Tibial nerve (tissue), 4 donors: Measurements from ENCODE around the gene RGS3. TPM values are rescaled to one million over a fixed set of nuclear protein-coding genes. Genes with fewer than 3 reads are reported as not detected.
A peak's percentile ranks its signal among the peaks of the same experiment; 100 is the strongest.

Experiments
- DNase-seq, 2 donors: peaks; one replicate each; pipeline ENCODE4 v3.0.0-alpha.2; 2019; ENCODE audit warnings: low spot score in 2 of 2
- H3K27ac ChIP-seq, 4 donors: fragments of 200-600 bp; sonication (generic) in 3 of 4; one replicate each; pipeline ENCODE4 v1.5.1; 2017 to 2019; ENCODE audit warnings: mild to moderate bottlenecking in 1 of 4
- H3K27me3 ChIP-seq, 2 donors: fragments of 200-600 bp; sonication (generic) in 1 of 2; one replicate each; pipeline versions ENCODE4 v1.5.1 to v1.6.0; 2017 to 2019
- H3K36me3 ChIP-seq, 3 donors: fragments of 200-600 bp; sonication (generic); one replicate each; pipeline ENCODE4 v1.5.1; 2018 to 2019
- H3K4me1 ChIP-seq, 4 donors: fragments of 200-600 bp; sonication (generic) in 3 of 4; one replicate each; pipeline ENCODE4 v1.5.1; 2017 to 2019
- H3K4me3 ChIP-seq, 4 donors: fragments of 200-600 bp; sonication (generic) in 3 of 4; one replicate each; pipeline ENCODE4 v1.5.1; 2017 to 2019; ENCODE audit warnings: mild to moderate bottlenecking in 1 of 4, moderate library complexity in 1 of 4
- H3K9me3 ChIP-seq, 4 donors: fragments of 200-600 bp; sonication (generic) in 3 of 4; one replicate each; pipeline ENCODE4 v1.5.1; 2017 to 2019
- EP300 ChIP-seq, 2 donors: sonication (generic); formaldehyde crosslinking; IDR thresholded peaks; one replicate each; pipeline ENCODE4 v1.6.1; 2017; ENCODE audit warnings: antibody characterized with exemption in 2 of 2, mild to moderate bottlenecking in 1 of 2
- POLR2A ChIP-seq, 2 donors: fragments of 450-650 bp; IDR thresholded peaks; one replicate each; pipeline ENCODE4 v1.6.1; 2017; ENCODE audit warnings: antibody characterized with exemption in 2 of 2, mild to moderate bottlenecking in 2 of 2, moderate library complexity in 2 of 2
- WGBS, 2 donors: methylation state at CpG; one replicate each; pipeline ENCODE4 v1.1.5; 2018; 5-methylcytosine and 5-hydroxymethylcytosine counted together
- total RNA-seq, 4 donors: library from RNA; depleted of rRNA; stranded (reverse); fragments of >200 nt; gene quantifications; one replicate each; pipeline ENCODE4 v1.1.0, GENCODE V29; 2016
- TF ChIP-seq, protein P1 (sequence below), 5 experiments: fragments of 200-600 bp in 3 of 5; fragments of 450-650 bp in 2 of 5; sonication (generic) in 3 of 5; IDR thresholded peaks; one replicate each; pipeline ENCODE4 v1.5.1; 2016 to 2019; ENCODE audit warnings: antibody characterized with exemption in 5 of 5, mild to moderate bottlenecking in 3 of 5, moderate library complexity in 2 of 5

Gene RGS3
- total RNA-seq, 4 donors from 2014 or later = 18.0 to 45.9 (median 35.2) TPM

GRCh38 chr9:113621980-113622379 lies 158.5 kb downstream of the RGS3 start:
- Histone ChIP-seq H3K4me1 (peaks cover 0 to 49% (median 18%) of the 10 kb centered on the region in 4 donors), H3K27ac (peak overlapping the region in 2 of 4 donors; percentile 78 to 88), H3K36me3 (no peaks in the 10 kb centered on the region), H3K4me3 (no peak overlapping the region), H3K27me3 (no peaks in the 10 kb centered on the region), H3K9me3 (no peaks in the 10 kb centered on the region)
- no peak for DNase-seq
- WGBS, 2 donors = 54 to 64% methylated on average over 2 of the region's 2 CpGs
- TF ChIP-seq EP300 (IDR thresholded peaks at IDR 0.05) = no peak

- Histone ChIP-seq H3K27me3 (no peaks in the 10 kb centered on the region), H3K4me3 (no peak overlapping the region), H3K4me1 (peaks cover 0 to 45% (median 16%) of the 10 kb centered on the region in 4 donors), H3K27ac (peak overlapping the region in 1 of 4 donors; percentile 23), H3K36me3 (no peaks in the 10 kb centered on the region), H3K9me3 (no peaks in the 10 kb centered on the region)
- TF ChIP-seq EP300 (IDR thresholded peaks at IDR 0.05) = no peak
- TF ChIP-seq, protein P1, sequence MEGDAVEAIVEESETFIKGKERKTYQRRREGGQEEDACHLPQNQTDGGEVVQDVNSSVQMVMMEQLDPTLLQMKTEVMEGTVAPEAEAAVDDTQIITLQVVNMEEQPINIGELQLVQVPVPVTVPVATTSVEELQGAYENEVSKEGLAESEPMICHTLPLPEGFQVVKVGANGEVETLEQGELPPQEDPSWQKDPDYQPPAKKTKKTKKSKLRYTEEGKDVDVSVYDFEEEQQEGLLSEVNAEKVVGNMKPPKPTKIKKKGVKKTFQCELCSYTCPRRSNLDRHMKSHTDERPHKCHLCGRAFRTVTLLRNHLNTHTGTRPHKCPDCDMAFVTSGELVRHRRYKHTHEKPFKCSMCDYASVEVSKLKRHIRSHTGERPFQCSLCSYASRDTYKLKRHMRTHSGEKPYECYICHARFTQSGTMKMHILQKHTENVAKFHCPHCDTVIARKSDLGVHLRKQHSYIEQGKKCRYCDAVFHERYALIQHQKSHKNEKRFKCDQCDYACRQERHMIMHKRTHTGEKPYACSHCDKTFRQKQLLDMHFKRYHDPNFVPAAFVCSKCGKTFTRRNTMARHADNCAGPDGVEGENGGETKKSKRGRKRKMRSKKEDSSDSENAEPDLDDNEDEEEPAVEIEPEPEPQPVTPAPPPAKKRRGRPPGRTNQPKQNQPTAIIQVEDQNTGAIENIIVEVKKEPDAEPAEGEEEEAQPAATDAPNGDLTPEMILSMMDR (IDR thresholded peaks at IDR 0.05) = no peak
- TF ChIP-seq POLR2A (IDR thresholded peaks at IDR 0.05) = no peak
- no peak for DNase-seq
- 71 to 83% methylated on average over 8 of the region's 8 CpGs for WGBS, 2 donors
These were observed 159.3 kb downstream of the RGS3 start for GRCh38 chr9:113622600-113623400.

- Histone ChIP-seq H3K9me3 (no peaks in the 10 kb centered on the region), H3K36me3 (no peaks in the 10 kb centered on the region), H3K27me3 (no peaks in the 10 kb centered on the region), H3K4me3 (no peak overlapping the region), H3K4me1 (peaks cover 0 to 43% (median 16%) of the 10 kb centered on the region in 4 donors), H3K27ac (no peak overlapping the region)
- no peak for DNase-seq
- TF ChIP-seq POLR2A (IDR thresholded peaks at IDR 0.05) (no peak), EP300 (IDR thresholded peaks at IDR 0.05) (no peak)
- TF ChIP-seq, protein P1 (IDR thresholded peaks at IDR 0.05) = no peak
- WGBS, 2 donors = 95% methylated on average over 9 of the region's 9 CpGs
These were observed 160.4 kb downstream of the RGS3 start for GRCh38 chr9:113623851-113624485.

DNA sequence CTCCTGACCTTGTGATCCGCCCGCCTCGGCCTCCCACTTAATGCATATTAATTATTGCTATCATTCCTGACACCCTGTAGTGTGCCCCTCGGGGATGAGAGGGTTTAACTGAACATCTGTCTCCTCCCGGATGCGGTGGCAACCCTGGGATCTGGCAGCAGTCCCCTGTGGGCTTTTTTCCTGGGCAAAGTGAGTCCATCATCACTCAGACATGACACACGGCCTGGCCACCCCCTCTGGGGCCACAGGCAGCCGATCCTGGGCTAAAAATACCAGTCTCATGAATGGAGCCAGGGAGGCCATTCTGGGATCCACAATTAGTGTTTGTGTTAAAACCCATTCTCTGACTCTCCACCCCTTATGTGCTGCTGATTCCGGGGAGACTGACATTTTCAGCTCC lies 161.2 kb downstream of the RGS3 start:
- no peak for TF ChIP-seq EP300 (IDR thresholded peaks at IDR 0.05)
- TF ChIP-seq POLR2A (IDR thresholded peaks at IDR 0.05) = no peak
- TF ChIP-seq, protein P1 (IDR thresholded peaks at IDR 0.05) = no peak
- H3K27ac ChIP-seq = no peak overlapping the region
- no peak overlapping the region for H3K4me3 ChIP-seq
- DNase-seq = no peak
- H3K4me1 ChIP-seq = peaks cover 0 to 39% (median 16%) of the 10 kb centered on the region in 4 donors
- no peaks in the 10 kb centered on the region for H3K36me3 ChIP-seq
- no peaks in the 10 kb centered on the region for H3K27me3 ChIP-seq
- 54 to 55% methylated on average over 9 of the region's 9 CpGs for WGBS, 2 donors
- no peaks in the 10 kb centered on the region for H3K9me3 ChIP-seq

- peaks cover 0 to 32% (median 15%) of the 10 kb centered on the region in 4 donors for H3K4me1 ChIP-seq
These were observed 162.0 kb downstream of the RGS3 start for GRCh38 chr9:113625486-113625885.

More at GRCh38 chr9:113625486-113625885, 162.0 kb downstream of the RGS3 start:
- Histone ChIP-seq H3K36me3 (no peaks in the 10 kb centered on the region), H3K9me3 (no peaks in the 10 kb centered on the region), H3K27me3 (no peaks in the 10 kb centered on the region), H3K4me3 (no peak overlapping the region), H3K27ac (no peak overlapping the region)
- DNase-seq = no peak
- WGBS, 2 donors = 87 to 92% methylated on average over 8 of the region's 8 CpGs
- no peak for TF ChIP-seq POLR2A (IDR thresholded peaks at IDR 0.05)
- TF ChIP-seq EP300 (IDR thresholded peaks at IDR 0.05) = no peak
- TF ChIP-seq, protein P1 (IDR thresholded peaks at IDR 0.05) = no peak
